ENCODE data around the gene ARF6.
A peak's percentile ranks its signal among the peaks of the same experiment; 100 is the strongest.
"Not testable (repeated sequence)": the region's sequence is repeated elsewhere in the genome, so short reads cannot be mapped to it uniquely, and the experiment has no call there.

ARF6 gene

DNA sequence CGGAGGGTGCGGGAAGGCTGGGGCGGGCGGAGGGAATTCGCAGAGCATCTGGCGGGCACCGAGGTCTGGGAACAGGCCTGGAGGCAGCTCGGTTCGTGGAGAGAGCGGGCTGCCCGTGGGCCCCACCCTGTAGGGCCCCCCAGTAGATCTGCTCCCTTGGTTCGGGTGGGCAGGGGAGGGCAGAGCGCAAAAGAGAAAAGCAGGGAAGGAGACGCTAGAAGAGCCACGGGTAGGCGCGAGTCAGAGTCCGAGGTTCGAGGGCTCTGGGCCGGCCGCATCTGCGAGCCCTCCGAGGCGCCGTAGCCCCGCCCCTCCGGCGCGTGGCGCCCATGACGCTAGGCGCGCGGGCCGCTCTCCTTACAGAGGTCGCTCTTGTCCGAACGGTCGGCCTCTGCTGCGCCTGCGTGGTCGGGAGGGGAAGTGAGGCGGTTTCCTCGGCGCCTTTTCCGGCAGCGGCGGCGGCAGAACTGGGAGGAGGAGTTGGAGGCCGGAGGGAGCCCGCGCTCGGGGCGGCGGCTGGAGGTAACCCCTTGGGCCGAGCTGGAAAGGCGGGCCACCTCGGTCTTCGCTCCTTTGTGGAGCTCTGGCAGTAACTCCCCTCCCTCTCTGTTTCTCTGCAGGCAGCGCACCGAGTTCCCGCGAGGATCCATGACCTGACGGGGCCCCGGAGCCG, at the start of gene ARF6:
TSS of gene ARF6 (plus strand) at position 447 of the 673 bp plus-strand sequence. CDS start 655 bp downstream, outside the sequence.
- peak; percentile 96 for DNase-seq (ENCODE audit: low spot score)

DNA sequence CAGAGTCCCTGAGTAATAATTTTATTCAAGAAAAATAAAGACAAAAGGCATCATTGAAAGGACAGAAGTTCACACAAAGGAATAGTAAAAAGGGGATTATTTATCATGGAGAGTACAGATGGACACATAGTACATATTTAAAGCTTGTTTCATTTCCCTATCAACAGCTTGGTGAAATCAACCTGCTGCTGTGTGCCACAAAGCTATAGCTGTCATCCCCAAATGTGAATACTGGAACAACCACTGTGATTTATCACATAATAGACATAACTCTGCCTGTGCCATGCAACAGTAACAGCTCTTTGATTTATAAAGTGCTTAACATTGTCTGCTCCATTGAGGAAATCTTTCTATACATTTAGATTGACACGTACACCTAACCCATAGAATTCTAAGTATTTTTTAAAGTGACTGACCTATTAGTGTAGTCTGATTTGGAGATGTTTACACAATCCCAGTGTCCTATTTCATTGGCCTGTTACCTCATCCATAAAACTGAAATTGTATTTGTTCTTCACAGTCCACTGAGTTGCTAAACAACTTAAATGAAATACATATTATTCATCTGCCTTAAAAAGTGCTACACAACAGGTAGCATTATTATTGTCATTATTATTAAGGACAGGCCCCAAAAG, 43.6 kb upstream of the ARF6 start:
- DNase-seq (ENCODE audit: low spot score) = no peak

DNA sequence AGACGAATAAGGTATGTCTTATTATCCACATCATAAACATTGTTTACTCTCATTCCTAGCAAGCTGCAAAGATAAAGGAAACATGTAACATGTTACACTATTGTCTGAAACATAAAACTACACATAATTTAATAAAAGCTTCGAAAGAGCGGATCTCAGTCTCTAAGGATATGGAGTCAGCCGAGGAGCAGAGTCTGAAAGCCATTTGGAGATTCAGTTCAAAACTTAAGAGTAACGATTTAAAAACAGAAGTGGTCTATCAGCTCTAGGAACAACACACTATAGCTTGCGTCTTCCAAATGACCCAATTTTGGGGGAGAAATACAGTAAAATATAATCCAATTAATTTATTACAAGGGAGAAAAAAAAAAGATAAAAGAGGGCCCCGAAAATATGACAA, 41.1 kb upstream of the ARF6 start:
- no peak for DNase-seq (ENCODE audit: low spot score)

DNA sequence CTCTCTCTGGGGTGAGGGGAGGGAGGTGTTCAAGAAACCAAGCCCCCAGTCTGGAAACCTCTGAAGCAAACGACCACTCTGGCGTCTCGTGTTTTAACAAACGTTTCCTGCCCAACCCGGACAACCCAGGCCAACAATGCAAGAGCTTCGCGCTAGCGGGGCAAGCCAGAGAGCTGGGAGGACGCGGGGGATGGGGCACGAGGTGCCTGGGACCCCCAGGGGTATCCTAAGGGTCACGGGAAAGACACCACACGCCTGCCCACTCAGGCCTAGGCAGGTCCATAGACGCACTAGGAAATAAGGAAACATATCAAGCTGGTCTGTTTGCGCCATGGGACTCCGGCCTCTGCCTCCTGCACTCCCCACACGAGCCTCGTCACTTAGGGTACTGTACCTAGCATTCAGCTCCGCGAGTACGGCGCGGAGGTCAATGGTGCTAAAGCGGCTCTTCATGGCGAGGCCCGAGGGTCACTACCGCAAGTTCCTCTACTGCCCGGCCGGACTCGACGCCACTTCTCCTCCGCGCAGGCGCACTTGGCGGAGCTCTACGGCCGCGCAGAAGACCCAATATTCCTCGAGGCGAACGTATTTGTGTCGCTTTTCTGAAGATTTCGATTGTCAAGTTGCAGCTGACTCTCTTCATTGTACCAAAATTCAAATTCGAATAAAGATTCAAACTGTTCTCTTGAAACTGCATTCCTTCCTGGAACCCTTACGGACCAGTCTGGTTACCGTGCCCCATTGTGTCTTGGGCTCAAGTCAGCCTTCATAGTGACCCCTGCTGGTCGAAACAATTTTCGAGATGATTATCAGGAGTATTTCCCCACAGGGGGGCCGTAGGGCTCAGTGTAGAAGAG, 40.4 kb upstream of the ARF6 start, which contains the start of gene NEMF:
TSS of gene NEMF (minus strand) at position 488 of the 857 bp plus-strand sequence. CDS start at position 453, 35 bp downstream.
- DNase-seq (ENCODE audit: low spot score) = peak; percentile 90

DNA sequence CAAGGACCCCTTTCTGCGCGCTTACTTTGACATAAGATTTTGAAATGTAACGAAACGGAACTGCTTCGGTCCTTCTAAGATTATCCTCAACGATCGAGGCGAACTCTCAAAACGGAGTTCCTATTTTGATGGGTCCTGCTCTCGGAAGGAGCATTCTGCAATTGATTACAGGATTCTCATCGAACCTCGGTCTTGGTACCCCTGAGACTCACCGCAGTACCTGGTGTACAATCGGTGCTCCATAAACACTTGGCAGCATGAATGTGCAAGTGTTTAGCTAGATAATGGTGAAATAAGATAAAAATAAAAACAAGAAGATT, 39.8 kb upstream of the ARF6 start:
- DNase-seq (ENCODE audit: low spot score) = no peak

DNA sequence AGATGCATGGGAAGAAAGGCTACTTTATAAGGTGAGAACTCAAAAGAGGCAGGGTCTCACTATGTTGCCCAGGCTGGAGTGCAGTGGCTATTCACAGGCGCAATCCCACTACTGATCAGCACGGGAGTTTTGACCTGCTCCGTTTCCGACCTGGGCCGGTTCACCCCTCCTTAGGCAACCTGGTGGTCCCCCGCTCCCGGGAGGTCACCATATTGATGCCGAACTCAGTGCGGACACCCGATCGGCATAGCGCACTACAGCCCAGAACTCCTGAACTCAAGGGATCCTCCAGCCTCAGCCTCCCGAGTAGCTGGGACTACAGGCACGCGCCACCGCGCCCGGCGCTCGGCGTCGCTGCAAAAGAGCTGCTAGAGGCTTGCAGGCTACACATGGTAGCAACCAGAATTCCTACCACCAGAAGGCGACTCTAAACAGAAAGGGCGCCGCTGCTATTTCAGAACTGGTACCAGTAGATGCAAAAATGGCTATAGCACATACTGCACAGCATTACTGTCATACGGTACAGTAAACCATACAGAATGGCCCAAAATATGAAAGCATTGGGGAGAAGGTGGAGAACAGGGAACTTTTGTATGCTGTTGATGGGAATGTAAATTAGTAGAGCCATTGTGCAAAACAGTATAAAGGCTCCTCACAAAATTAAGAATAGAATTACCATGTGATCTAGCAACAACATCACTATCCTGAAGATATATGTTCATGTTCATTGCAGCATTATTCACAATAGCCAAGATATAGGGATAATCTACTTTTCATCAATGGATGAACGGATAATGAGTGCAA, 39.1 kb upstream of the ARF6 start:
- DNase-seq (ENCODE audit: low spot score) = peak; percentile 84

DNA sequence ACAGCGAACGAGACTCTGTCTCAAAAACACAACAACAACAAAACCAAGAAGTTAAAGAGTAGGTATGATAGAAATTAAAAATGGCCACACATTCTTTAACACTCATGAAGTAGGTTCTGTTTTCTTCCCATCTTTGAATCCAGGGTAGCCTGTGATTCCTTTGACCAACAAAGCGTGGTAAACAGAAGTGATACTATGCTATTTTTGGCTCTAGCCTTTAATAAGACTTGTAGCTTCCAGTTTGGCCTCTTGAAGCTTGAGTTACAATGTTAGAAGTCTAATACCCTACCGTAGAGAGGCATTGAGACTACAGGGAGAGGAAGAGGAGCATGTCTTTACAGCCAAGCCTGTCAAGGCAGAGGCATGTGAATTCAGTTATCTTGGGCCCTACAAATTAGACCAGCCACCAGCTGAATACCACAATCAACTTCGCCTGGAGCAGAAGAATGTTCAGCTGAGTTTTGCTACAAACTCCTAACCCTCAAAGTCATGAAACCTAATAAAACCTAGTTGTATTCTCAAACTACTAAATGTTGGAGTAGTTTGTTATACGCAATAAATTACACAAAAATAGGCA, 35.4 kb upstream of the ARF6 start:
- no peak for DNase-seq (ENCODE audit: low spot score)

DNA sequence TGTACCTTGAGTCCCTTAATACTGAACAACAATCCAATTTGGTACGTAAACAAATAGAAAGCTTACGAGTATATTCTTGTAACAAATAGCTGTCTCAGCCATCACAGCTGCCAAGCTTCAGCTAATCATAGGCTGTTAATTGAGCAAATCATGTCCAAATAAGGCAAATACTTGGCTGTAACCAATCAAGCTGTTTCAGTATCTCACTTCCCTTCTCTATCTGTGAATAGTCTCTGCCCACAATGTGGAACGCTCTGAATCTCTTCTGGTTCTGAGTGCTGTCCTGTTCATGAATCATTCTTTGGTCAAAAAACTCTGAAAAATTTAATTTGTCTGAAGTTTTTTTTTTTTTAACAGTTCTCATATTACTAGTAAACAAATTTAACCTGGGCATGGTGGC, 34.5 kb upstream of the ARF6 start:
- no peak for DNase-seq (ENCODE audit: low spot score)

DNA sequence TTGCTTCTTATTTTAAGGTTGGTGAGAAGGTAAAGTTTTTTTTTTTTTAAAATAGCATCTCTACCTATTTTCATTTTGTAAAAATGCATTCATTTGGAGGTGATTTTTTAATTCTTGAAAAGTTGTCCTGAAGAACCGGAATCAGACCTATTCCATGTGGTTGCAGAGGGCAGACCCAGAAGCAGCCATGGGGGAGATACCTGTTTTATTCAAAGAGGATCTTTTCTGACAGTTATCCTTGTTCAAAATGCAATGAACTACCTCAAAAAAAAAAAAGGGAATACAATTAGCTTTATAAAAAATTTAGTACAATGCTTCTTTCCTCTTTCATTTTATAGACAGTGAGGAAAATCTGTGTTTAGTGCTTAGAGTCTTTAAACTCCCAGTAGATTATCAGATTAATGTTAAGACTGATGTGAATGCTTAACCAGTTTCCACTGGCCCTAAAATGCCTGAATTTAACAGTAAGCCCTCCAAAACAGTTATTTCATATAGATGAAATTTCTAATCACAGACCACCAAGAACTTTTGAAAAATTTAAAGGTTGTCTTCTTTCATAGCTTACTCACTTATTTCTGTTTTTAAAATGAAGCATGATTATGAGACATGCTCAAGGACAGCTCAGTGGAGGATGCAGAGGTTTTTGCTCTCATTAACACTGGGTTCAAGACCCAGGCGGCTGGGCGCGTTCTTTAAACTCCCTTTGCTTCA, 31.7 kb upstream of the ARF6 start:
- no peak for DNase-seq (ENCODE audit: low spot score)

DNA sequence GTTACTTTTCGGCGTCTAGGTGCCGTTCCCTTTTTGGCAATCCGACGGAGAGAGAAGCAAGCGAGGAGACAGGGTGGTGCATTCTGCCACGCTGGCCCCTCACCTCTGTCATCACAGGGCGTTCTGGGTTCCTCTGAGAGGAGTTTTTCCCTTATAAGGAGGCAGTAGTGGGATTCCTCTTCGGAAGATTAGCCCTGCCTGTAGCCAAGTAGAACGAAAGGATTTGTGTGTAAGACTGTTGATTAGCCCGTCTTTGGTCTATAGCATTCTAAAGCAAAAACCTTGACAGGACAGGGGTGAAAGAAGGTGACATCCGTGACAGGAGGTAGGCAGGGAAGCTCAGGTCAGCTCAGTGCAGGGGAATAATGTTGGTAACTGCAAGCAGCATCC, 31.2 kb upstream of the ARF6 start:
- DNase-seq (ENCODE audit: low spot score) = peak; percentile 71

DNA sequence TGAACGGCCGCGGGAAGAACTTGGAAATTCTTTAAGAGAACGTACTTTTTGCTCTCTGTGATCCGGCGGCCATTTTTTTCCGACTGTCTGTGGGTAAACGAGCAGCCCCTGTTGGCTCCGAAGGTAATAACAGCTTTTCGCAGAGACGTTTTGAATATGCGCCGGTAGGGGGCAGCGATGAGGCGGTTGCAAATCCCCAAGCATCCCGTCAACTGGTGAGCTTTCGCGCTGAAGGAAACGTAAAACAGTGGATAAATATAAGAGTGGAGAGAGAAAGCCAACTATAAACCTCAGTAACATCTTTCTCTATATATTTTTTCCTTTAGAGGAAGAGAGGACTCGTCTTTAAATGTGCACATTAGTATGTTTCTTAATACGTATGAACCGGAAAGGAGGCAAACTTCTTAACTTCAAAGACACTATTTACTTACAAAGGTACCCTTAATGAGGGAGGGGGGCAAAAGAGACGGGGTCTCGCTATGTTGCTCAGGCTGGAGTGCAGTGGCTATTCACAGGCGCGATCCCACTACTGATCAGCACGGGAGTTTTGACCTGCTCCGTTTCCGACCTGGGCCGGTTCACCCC, 30.7 kb upstream of the ARF6 start:
- peak; percentile 88 for DNase-seq (ENCODE audit: low spot score)

DNA sequence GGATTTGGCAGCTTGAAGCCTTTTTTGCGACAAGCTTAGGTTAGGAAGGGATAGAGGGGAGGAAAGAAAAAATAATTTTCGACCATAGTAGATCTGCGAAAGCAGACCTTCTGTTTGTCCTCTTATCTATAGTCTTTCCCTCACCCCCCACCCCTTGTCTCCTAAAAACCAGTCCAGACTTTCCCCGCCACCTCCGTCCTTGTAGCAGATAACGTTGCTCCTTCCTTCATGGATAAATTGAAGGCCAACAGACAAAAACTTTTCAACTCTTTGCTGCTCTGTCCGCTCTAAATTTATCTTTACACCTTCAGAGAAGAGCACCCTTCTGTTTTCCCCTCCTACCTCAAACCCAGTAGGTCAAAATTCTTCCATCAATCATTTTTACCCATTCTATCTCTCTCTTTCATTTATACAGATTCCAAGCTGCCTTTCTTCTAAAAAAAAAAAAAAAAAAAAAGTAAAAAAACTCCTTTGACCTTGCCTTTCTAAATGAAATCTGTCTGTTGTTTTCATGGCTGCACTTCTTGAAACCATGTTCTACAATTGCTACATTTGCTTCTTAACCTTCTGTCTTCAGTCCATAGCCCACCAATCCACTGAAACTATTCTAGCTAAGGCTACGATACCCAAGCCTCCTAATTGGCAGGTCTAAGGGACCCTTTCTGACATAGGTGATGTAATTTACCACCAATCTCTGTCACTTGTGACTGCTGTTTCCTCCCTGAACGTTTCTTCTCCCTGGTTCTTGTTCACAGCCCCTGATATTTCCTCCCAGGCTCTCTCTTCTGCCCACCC, 29.2 kb upstream of the ARF6 start:
- DNase-seq (ENCODE audit: low spot score) = peak; percentile 38

DNA sequence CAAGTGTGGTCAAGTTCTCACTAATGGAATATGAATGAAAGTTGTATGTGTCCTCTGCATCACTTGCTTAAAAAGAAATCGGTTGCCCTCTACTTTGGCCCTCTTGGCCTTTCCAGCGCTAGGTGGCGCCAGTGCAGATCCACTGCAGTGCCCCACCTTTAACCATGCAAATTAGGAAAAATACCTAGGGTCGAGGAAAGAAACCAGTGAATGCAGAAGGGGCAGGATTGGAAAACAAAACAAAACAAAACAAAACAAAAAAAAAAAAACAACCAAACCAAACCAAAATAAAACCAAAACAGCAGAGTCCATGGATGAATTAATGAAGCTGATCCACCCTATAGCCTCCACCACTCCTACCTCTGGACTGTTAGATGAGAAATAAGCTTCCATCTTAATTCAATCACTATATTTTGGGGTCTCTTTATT, 27.4 kb upstream of the ARF6 start:
- peak; percentile 85 for DNase-seq (ENCODE audit: low spot score)

DNA sequence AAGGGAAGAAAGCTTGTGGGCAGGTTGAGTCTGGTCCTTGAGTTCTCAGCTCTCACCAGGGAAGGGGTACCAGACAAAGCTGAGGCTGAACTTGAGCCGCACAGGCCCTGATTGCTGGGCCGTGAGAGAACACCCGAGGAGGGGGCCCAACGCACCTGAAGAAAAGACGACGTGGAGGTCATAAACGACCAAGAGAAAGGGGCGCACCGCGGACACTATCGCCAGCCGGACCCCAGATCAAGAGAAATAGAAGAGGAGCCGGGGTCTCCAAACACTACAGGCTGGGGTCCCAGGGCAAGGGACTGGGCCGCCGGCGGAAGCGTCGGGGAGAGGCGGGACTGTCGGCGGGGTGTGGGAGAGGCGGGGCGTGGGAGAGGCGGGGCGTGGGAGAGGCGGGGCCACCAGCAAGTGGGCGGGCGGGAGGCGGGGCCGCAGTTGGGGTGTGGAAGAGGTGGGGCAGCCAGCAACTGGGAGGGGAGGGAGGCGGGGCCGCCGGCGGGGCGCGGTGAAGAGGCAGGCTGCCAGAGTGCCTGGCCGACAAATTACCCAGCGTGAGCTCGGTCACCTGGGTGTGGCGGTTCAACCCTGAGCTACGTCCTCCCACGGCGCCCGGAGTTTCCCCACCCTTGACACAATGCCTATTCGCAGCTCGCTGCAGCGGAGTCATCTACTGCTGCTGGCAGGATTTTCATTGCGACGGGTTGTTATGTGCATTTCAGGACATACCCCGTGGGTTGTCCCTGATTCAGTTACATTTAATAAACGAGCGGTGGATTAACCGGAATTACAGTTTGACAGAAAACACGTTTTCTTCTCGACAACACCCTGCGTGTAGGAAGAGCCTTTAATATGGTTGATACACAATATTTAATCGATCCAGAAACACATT, 24.8 kb upstream of the ARF6 start:
- peak; percentile 98 for DNase-seq (ENCODE audit: low spot score)

DNA sequence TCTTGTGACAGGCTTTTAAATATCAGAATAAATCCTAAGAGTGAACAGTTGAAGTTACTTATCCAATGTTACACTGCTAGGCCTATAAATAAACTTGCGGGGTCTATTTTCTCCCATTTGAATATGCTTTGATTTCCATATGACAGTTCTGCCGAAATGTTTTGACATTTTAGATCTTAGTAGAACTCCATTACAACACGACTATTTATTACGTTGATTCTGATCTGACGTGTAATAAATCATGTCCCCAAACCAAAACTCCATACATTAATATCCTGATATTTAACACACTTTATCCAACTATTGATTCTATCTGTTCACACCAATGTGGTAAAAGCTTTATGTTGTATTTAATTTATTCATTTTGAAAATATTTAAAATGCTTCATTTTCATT, 24.2 kb upstream of the ARF6 start:
- no peak for DNase-seq (ENCODE audit: low spot score)

DNA sequence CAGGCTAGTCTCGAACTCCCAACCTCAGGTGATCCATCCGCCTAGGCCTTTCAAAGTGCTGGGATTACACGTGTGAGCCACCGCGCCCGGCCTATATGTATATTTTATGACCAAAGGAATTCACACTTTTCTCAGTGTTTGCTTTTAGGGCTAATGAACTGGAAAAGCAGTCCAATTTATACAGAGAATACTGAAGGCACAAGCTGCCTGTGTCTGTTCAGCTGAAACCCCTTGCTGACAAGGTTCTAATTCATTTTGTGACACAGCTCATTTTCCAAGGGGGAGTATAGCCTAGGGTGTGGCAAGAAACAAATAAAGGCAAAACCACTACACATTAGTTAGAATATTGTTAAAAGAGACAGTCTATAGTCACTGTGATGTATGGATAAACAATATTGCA, 22.0 kb upstream of the ARF6 start:
- DNase-seq (ENCODE audit: low spot score) = no peak

DNA sequence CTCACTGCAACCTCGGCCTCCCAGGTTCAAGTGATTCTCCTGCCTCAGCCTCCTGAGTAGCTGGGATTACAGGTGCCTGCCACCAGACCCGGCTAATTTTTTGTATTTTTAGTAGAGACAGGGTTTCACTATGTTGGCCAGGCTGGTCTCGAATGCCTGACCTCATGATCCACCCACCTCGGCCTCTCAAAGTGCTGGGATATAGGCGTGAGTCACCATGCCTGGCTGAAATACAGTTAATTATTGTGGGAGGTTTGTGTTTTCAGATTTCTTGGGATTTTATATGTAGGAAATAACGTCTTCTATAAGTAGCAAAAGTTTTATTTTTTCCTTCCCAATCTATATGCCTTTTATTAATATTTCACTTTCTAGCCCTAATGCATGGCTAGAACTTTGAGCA, 19.3 kb upstream of the ARF6 start:
- not testable (repeated sequence) for DNase-seq (ENCODE audit: low spot score)

DNA sequence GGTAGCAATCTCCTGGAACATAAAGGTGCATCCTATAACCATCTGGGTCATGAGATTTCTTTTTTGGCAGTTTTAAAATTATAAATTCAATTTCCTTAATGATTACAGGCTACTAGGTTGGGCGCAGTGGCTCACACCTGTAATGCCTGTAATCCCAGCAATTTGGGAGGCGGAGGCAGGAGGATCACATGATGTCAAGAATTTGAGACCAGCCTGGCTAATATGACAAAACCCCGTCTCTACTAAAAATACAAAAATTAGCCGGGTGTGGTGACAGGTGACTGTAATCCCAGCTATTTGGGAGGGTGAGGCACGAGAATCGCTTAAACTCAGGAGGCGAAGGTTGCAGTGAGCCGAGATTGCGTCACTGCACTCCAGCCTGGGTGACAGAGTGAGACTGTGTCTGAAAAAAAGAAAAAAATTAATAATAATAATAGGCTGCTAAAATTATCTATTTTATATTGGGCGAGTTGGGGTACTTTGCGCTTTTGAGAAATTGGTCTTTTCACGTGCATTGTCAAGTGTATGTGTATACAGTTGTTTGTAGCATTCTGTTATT, 17.2 kb upstream of the ARF6 start:
- DNase-seq (ENCODE audit: low spot score) = no peak

Data from CD4-positive, alpha-beta T cell treated with Interleukin-2 at 100 ng/mL for 4 hours (primary cell).